HCT116 (cell line): Measurements from ENCODE around the gene KIF18A. TPM values are rescaled to one million over a fixed set of nuclear protein-coding genes. Genes with fewer than 3 reads are reported as not detected.
A peak's percentile ranks its signal among the peaks of the same experiment; 100 is the strongest.

Experiments used
- ATAC-seq: fragments of 200-7000 bp; cut with Tn5 transposase; 2 replicates; pipeline ENCODE4 v1.9.1; 2020; ENCODE audit warnings: mild to moderate bottlenecking, moderate library complexity
- BruUV-seq: library from RNA; stranded (reverse); fragments of 400-500 nt; replicated peaks from 2 replicates; lab custom pipeline; 2021; lab: Mats Ljungman, UMichigan
- CTCF ChIA-PET: fragments of 300-600 bp; sonication (Branson Sonifier 250); formaldehyde crosslinking; loops from one replicate; lab custom pipeline; 2021; ENCODE audit warnings: antibody characterized with exemption; lab: Charles Lee
- POLR2A ChIA-PET: fragments of 300-600, 350-600 bp; sonication (Branson Sonifier 250); formaldehyde crosslinking; loops from one replicate; lab custom pipeline; 2021; ENCODE audit warnings: antibody characterized with exemption; lab: Charles Lee
- RAD21 ChIA-PET, 2 experiments: fragments of 300-600 bp; sonication (Branson Sonifier 250); formaldehyde crosslinking; loops; one replicate each; lab custom pipeline; 2023; ENCODE audit warnings: low total read pairs in 2 of 2; ENCODE audit not compliant: uncharacterized antibody in 2 of 2, unreplicated experiment in 2 of 2, low non-redundant PET in 1 of 2; lab: Charles Lee
- DNase-seq: peaks from one replicate; pipeline ENCODE4 v3.0.0-alpha.2; 2010; ENCODE audit warnings: low read depth, low spot score
- H2AFZ ChIP-seq: fragments of 200-600 bp; shearing (Covaris generic), sonication (generic); 2 replicates; pipeline ENCODE4 v1.6.1; 2017; ENCODE audit warnings: low read depth, mixed run types, mixed read lengths, antibody characterized with exemption, low read length; ENCODE audit not compliant: poor library complexity, severe bottlenecking
- H3K27ac ChIP-seq: 2 replicates; pipeline ENCODE4 v1.5.1; 2012; ENCODE audit warnings: low read depth, low read length
- H3K27me3 ChIP-seq: fragments of 200-600 bp; sonication (generic); 2 replicates; pipeline ENCODE4 v1.6.1; 2016; ENCODE audit warnings: mixed run types, low read length, mixed read lengths; ENCODE audit not compliant: insufficient read depth
- H3K36me3 ChIP-seq, 2 experiments: fragments of 200-500 bp in 1 of 2; fragments of 200-600 bp in 1 of 2; sonication (Bioruptor generic) in 1 of 2; sonication (generic) in 1 of 2; 2 replicates each; pipeline versions ENCODE4 v1.5.1 to v1.6.1; 2014 to 2016; ENCODE audit warnings: low read length in 2 of 2, inconsistent platforms in 1 of 2, mixed read lengths in 1 of 2, mixed run types in 1 of 2; ENCODE audit not compliant: insufficient read depth in 2 of 2, control insufficient read depth in 1 of 2
- H3K4me1 ChIP-seq, 2 experiments: fragments of 200-600 bp in 1 of 2; sonication (generic) in 1 of 2; 2 replicates each; pipeline versions ENCODE4 v1.5.1 to v1.6.1; 2012 to 2017; ENCODE audit warnings: low read length in 2 of 2, inconsistent platforms in 1 of 2, mild to moderate bottlenecking in 1 of 2, mixed read lengths in 1 of 2, mixed run types in 1 of 2, moderate library complexity in 1 of 2; ENCODE audit not compliant: insufficient read depth in 2 of 2, control insufficient read depth in 1 of 2
- H3K4me2 ChIP-seq: fragments of 200-600 bp; sonication (generic); 2 replicates; pipeline ENCODE4 v1.6.1; 2017; ENCODE audit warnings: mixed run types, low read length, mixed read lengths
- H3K4me3 ChIP-seq, 2 experiments: fragments of 200-600 bp in 1 of 2; sonication (generic) in 1 of 2; replicated peaks in 1 of 2; 2 replicates each; pipeline ENCODE4 v1.5.1; 2011 to 2016; ENCODE audit warnings: low read length in 2 of 2, control low read depth in 1 of 2, low read depth in 1 of 2, mild to moderate bottlenecking in 1 of 2, mixed read lengths in 1 of 2, mixed run types in 1 of 2
- H3K79me2 ChIP-seq: fragments of 200-600 bp; sonication (generic); 2 replicates; pipeline ENCODE4 v1.6.1; 2017; ENCODE audit warnings: mild to moderate bottlenecking, mixed run types, low read length, moderate library complexity, mixed read lengths; ENCODE audit not compliant: insufficient read depth
- H3K9ac ChIP-seq: fragments of 200-600 bp; sonication (generic); 2 replicates; pipeline ENCODE4 v1.6.1; 2016; ENCODE audit warnings: low read length, mixed read lengths
- H3K9me2 ChIP-seq: fragments of 200-600 bp; sonication (generic), shearing (Covaris generic); 2 replicates; pipeline ENCODE4 v1.6.1; 2017; ENCODE audit warnings: mixed run types, mild to moderate bottlenecking, moderate library complexity; ENCODE audit not compliant: insufficient read depth
- H3K9me3 ChIP-seq, 2 experiments: fragments of 200-500 bp in 1 of 2; fragments of 200-600 bp in 1 of 2; sonication (Bioruptor generic) in 1 of 2; sonication (generic) in 1 of 2; 2 replicates each; pipeline ENCODE4 v1.6.1; 2014 to 2017; ENCODE audit warnings: low read length in 2 of 2, mixed read lengths in 2 of 2, inconsistent platforms in 1 of 2, low read depth in 1 of 2, mild to moderate bottlenecking in 1 of 2, mixed run types in 1 of 2, moderate library complexity in 1 of 2; ENCODE audit not compliant: control insufficient read depth in 1 of 2, insufficient read depth in 1 of 2
- H4K20me1 ChIP-seq: fragments of 200-600 bp; sonication (generic), shearing (Covaris generic); 2 replicates; pipeline ENCODE4 v1.6.1; 2017; ENCODE audit warnings: mixed run types, mild to moderate bottlenecking, moderate library complexity; ENCODE audit not compliant: insufficient read depth
- ELF1 ChIP-seq: IDR thresholded peaks from 2 replicates; pipeline ENCODE4 v1.6.1; 2012; ENCODE audit warnings: low read depth, borderline replicate concordance
- EZH2phosphoT487 ChIP-seq: fragments of 200-600 bp; IDR thresholded peaks from 2 replicates; pipeline ENCODE4 v1.6.1; 2018; ENCODE audit warnings: antibody characterized with exemption, borderline replicate concordance
- JUND ChIP-seq: IDR thresholded peaks from 2 replicates; pipeline ENCODE4 v1.6.1; 2012
- RAD21 ChIP-seq: IDR thresholded peaks from 2 replicates; pipeline ENCODE4 v1.6.1; 2012; ENCODE audit warnings: low read depth, mild to moderate bottlenecking
- SRF ChIP-seq: IDR thresholded peaks from 2 replicates; pipeline ENCODE4 v1.6.1; 2012; ENCODE audit warnings: low read depth
- YY1 ChIP-seq: IDR thresholded peaks from 2 replicates; pipeline ENCODE4 v1.6.1; 2011; ENCODE audit warnings: low read length, low read depth, moderate library complexity, mild to moderate bottlenecking; ENCODE audit not compliant: insufficient replicate concordance; ENCODE audit errors: extremely low read depth
- intact Hi-C: fragments of 100-400 bp; cut with micrococcal nuclease; formaldehyde crosslinking; loops from 2 replicates; pipeline ENCODE4 v1.10.0; 2022
- total RNA-seq: library from RNA; stranded (reverse); gene quantifications from one replicate; pipeline ENCODE4 v1.2.1, GENCODE V29; 2021; ENCODE audit not compliant: unreplicated experiment
- TF ChIP-seq, protein P1 (sequence below), 3 experiments: fragments of 200-600 bp in 1 of 3; sonication (generic) in 1 of 3; IDR thresholded peaks in 2 of 3; conservative IDR thresholded peaks in 1 of 3; 2 replicates each; pipeline ENCODE4 v1.5.1; 2012 to 2017; ENCODE audit warnings: low read depth in 2 of 3, low read length in 2 of 3, antibody characterized with exemption in 1 of 3, borderline replicate concordance in 1 of 3, control low read depth in 1 of 3, mild to moderate bottlenecking in 1 of 3, mixed read lengths in 1 of 3, mixed run types in 1 of 3, moderate library complexity in 1 of 3; ENCODE audit not compliant: insufficient read depth in 1 of 3
- TF ChIP-seq, protein P2 (sequence below): IDR thresholded peaks from 2 replicates; pipeline ENCODE4 v1.6.1; 2012
- TF ChIP-seq, protein P3 (sequence below): IDR thresholded peaks from 2 replicates; pipeline ENCODE4 v1.6.1; 2012; ENCODE audit warnings: low read depth

KIF18A gene
- total RNA-seq, 1 experiment from 2014 or later, result 50.7 TPM

DNA sequence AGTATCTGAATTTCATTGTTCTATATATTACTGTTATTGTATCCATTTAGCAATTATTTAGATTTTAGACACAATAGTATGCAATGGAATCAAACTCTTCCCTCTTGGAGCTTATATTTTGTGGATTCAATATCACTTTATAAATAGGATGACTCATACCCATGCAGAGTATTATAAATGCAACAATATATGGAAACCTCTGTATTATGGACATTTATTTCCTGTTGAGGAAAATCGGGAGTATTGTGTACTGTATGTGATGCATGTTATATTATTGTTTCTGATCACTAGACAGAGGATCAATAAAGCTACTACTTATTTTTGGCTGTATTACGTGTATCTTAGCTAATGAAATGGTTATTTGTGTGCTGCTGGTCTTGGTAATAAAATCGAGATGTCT, 1.0 kb upstream of the KIF18A start:
- Histone ChIP-seq H3K9me3 (no peaks in the 10 kb centered on the region), H3K36me3 (peaks cover 0 to 5% of the 10 kb centered on the region in 2 experiments; a peak in 1 of 4 replicates), H4K20me1 (no peaks in the 10 kb centered on the region), H3K27ac (peak overlapping the region; percentile 72), H3K9me2 (no peaks in the 10 kb centered on the region), H3K79me2 (peaks cover 96% of the 10 kb centered on the region), H3K4me2 (peak overlapping the region; percentile 84), H3K4me3 (peak overlapping the region; percentile 67 to 78), H3K4me1 (peaks cover 23 to 32% of the 10 kb centered on the region in 2 experiments; a peak in 3 of 4 replicates), H2AFZ (no peak overlapping the region), H3K9ac (peak overlapping the region; percentile 84), H3K27me3 (no peaks in the 10 kb centered on the region)
- RAD21 ChIA-PET, result interaction anchor here (0.6 to 1.1 kb wide), 2 partner anchors 175 to 410 kb away, joined by 3 to 4 read pairs; no protein-coding TSS in a partner anchor
- intact Hi-C loops, result loop anchor here (1.0 to 10.0 kb wide), 3 partner anchors 174 to 408 kb away; no protein-coding TSS in a partner anchor
- BruUV-seq, result no TSS peak
- CTCF ChIA-PET, result no interaction called here
- TF ChIP-seq SRF, result no peak
- TF ChIP-seq JUND, result 0 out of 2 replicates have a peak, but pooled peaks have one; percentile 11
- TF ChIP-seq RAD21, result no peak
- TF ChIP-seq ELF1, result no peak
- TF ChIP-seq, protein P1, sequence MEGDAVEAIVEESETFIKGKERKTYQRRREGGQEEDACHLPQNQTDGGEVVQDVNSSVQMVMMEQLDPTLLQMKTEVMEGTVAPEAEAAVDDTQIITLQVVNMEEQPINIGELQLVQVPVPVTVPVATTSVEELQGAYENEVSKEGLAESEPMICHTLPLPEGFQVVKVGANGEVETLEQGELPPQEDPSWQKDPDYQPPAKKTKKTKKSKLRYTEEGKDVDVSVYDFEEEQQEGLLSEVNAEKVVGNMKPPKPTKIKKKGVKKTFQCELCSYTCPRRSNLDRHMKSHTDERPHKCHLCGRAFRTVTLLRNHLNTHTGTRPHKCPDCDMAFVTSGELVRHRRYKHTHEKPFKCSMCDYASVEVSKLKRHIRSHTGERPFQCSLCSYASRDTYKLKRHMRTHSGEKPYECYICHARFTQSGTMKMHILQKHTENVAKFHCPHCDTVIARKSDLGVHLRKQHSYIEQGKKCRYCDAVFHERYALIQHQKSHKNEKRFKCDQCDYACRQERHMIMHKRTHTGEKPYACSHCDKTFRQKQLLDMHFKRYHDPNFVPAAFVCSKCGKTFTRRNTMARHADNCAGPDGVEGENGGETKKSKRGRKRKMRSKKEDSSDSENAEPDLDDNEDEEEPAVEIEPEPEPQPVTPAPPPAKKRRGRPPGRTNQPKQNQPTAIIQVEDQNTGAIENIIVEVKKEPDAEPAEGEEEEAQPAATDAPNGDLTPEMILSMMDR (IDR thresholded peaks at IDR 0.05 in 2 of 3, conservative IDR thresholded peaks at IDR 0.05 in 1 of 3; ENCODE audit: borderline replicate concordance in 1 of 3, insufficient read depth in 1 of 3, low read depth in 2 of 3, low read length in 2 of 3), result no peak
- POLR2A ChIA-PET, result interaction anchor here (1.2 to 1.7 kb wide), 2 partner anchors 12 to 408 kb away, joined by 6 read pairs; partner anchors contain the start of gene BDNF
- ATAC-seq (no peak), DNase-seq (no peak)

DNA sequence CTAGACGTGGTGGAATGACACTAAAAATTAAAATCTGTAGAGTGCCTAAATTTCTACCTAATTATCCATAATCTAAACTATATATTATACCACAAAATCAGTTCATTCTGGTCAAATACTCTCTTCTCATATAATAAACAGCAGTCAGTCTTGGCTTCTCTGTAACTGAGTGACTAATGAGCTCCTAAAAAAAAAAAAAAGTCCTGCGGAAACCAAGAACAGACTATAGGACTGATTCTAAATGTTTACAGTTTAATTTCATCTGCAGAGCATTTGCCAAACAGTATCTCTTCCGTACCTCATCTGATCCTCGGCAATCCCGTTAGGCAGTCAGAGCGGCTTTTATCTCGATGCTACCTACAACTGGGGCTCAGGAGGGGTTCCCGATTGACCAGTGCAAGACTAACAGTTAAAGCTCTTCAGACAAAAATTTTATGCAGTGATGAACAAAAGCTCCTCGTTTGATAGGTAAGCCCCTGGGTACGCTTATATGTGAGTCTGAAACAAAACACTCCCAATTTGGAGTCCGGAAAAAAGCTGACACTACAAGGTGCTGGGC, 686 bp downstream of the KIF18A start:
- no peaks in the 10 kb centered on the region for H3K36me3 ChIP-seq
- peaks cover 96% of the 10 kb centered on the region for H3K79me2 ChIP-seq
- no peaks in the 10 kb centered on the region for H4K20me1 ChIP-seq
- RAD21 ChIA-PET, result no interaction called here
- POLR2A ChIA-PET, result interaction anchor here (1.4 to 1.6 kb wide), 2 partner anchors 16 to 173 kb away, joined by 3 to 12 read pairs; no protein-coding TSS in a partner anchor
- H3K9me3 ChIP-seq, result no peaks in the 10 kb centered on the region
- CTCF ChIA-PET, result no interaction called here
- peak overlapping the region; percentile 73 for H3K27ac ChIP-seq
- H3K9me2 ChIP-seq, result no peaks in the 10 kb centered on the region
- H3K4me2 ChIP-seq, result peak overlapping the region; percentile 77
- no peaks in the 10 kb centered on the region for H3K27me3 ChIP-seq
- peak overlapping the region; percentile 78 to 81 for H3K4me3 ChIP-seq
- peak overlapping the region; percentile 84 for H3K9ac ChIP-seq
- intact Hi-C loops, result loop anchor here (5.0 to 10.0 kb wide), 2 partner anchors 172 to 390 kb away; no protein-coding TSS in a partner anchor
- BruUV-seq, result TSS peak; percentile 79
- H2AFZ ChIP-seq, result no peak overlapping the region
- DNase-seq (no peak), ATAC-seq (peak; percentile 2)
- peaks cover 23 to 38% of the 10 kb centered on the region in 2 experiments; a peak in 3 of 4 replicates for H3K4me1 ChIP-seq
- TF ChIP-seq EZH2phosphoT487 (no peak), YY1 (no peak)
- TF ChIP-seq, protein P2, sequence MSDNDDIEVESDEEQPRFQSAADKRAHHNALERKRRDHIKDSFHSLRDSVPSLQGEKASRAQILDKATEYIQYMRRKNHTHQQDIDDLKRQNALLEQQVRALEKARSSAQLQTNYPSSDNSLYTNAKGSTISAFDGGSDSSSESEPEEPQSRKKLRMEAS, result no peak
- TF ChIP-seq, protein P1 (IDR thresholded peaks at IDR 0.05 in 2 of 3, conservative IDR thresholded peaks at IDR 0.05 in 1 of 3; ENCODE audit: borderline replicate concordance in 1 of 3, insufficient read depth in 1 of 3, low read depth in 2 of 3, low read length in 2 of 3), result no peak
- TF ChIP-seq, protein P3, sequence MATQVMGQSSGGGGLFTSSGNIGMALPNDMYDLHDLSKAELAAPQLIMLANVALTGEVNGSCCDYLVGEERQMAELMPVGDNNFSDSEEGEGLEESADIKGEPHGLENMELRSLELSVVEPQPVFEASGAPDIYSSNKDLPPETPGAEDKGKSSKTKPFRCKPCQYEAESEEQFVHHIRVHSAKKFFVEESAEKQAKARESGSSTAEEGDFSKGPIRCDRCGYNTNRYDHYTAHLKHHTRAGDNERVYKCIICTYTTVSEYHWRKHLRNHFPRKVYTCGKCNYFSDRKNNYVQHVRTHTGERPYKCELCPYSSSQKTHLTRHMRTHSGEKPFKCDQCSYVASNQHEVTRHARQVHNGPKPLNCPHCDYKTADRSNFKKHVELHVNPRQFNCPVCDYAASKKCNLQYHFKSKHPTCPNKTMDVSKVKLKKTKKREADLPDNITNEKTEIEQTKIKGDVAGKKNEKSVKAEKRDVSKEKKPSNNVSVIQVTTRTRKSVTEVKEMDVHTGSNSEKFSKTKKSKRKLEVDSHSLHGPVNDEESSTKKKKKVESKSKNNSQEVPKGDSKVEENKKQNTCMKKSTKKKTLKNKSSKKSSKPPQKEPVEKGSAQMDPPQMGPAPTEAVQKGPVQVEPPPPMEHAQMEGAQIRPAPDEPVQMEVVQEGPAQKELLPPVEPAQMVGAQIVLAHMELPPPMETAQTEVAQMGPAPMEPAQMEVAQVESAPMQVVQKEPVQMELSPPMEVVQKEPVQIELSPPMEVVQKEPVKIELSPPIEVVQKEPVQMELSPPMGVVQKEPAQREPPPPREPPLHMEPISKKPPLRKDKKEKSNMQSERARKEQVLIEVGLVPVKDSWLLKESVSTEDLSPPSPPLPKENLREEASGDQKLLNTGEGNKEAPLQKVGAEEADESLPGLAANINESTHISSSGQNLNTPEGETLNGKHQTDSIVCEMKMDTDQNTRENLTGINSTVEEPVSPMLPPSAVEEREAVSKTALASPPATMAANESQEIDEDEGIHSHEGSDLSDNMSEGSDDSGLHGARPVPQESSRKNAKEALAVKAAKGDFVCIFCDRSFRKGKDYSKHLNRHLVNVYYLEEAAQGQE, result no peak
